IMR-90 (cell line): ENCODE measurements around the gene PRDM5. TPM values are rescaled to one million over a fixed set of nuclear protein-coding genes. Genes with fewer than 3 reads are reported as not detected.

Experiments
- ATAC-seq: fragments of 200-7000 bp; cut with Tn5 transposase; 2 replicates; pipeline ENCODE4 v1.9.1; 2020; ENCODE audit warnings: low read depth, mild to moderate bottlenecking, moderate library complexity
- BruUV-seq: library from RNA; stranded (reverse); fragments of 400-500 nt; replicated peaks from 2 replicates; lab custom pipeline; 2021; lab: Mats Ljungman, UMichigan
- CTCF ChIA-PET: fragments of 300-600 bp; formaldehyde crosslinking; extraction: SDS; loops from one replicate; lab custom pipeline; 2021; ENCODE audit warnings: antibody characterized with exemption; lab: Yijun Ruan, JAX
- POLR2A ChIA-PET: fragments of 300-600 bp; sonication (Branson Sonifier 250); formaldehyde crosslinking; loops from one replicate; lab custom pipeline; 2022; ENCODE audit warnings: antibody characterized with exemption; ENCODE audit not compliant: unreplicated experiment; lab: Charles Lee
- DNase-seq: peaks from one replicate; pipeline ENCODE4 v3.0.0; 2013
- H2AFZ ChIP-seq: replicated peaks from 2 replicates; pipeline ENCODE3; 2013; ENCODE audit warnings: low read length, mild to moderate bottlenecking; ENCODE audit not compliant: poor library complexity
- H2AK5ac ChIP-seq: 2 replicates; pipeline ENCODE4 v1.6.1; 2013; ENCODE audit warnings: low read depth, low read length, inconsistent platforms
- H2AK9ac ChIP-seq: replicated peaks from 2 replicates; pipeline ENCODE3; 2013; ENCODE audit warnings: mild to moderate bottlenecking, low read depth, low read length, moderate library complexity; ENCODE audit not compliant: poor library complexity
- H2BK120ac ChIP-seq: 2 replicates; pipeline ENCODE4 v1.6.1; 2013; ENCODE audit warnings: low read depth, low read length, inconsistent platforms
- H2BK15ac ChIP-seq: 3 replicates; pipeline ENCODE4 v1.6.1; 2013; ENCODE audit warnings: low read depth, low read length, inconsistent platforms
- H2BK20ac ChIP-seq: 2 replicates; pipeline ENCODE4 v1.6.1; 2013; ENCODE audit warnings: low read depth, mild to moderate bottlenecking, inconsistent platforms, low read length, moderate library complexity
- H2BK5ac ChIP-seq: 2 replicates; pipeline ENCODE4 v1.6.1; 2013; ENCODE audit warnings: mild to moderate bottlenecking, low read depth, low read length, inconsistent platforms; ENCODE audit not compliant: poor library complexity, severe bottlenecking
- H3K14ac ChIP-seq: replicated peaks from 2 replicates; pipeline ENCODE4 v1.6.1; 2013; ENCODE audit warnings: low read depth, low read length, inconsistent platforms
- H3K18ac ChIP-seq: 2 replicates; pipeline ENCODE4 v1.6.1; 2013; ENCODE audit warnings: low read depth, low read length, control low read depth
- H3K23ac ChIP-seq: 2 replicates; pipeline ENCODE4 v1.6.1; 2013; ENCODE audit warnings: low read depth, low read length, inconsistent platforms
- H3K27ac ChIP-seq: 2 replicates; pipeline ENCODE4 v1.5.1; 2013; ENCODE audit warnings: mild to moderate bottlenecking, control low read depth, low read length; ENCODE audit not compliant: insufficient read depth
- H3K27me3 ChIP-seq: 2 replicates; pipeline ENCODE4 v1.6.1; 2013; ENCODE audit warnings: low read length; ENCODE audit not compliant: control insufficient read depth, insufficient read depth
- H3K36me3 ChIP-seq: 2 replicates; pipeline ENCODE4 v1.6.1; 2013; ENCODE audit warnings: low read length, mixed read lengths; ENCODE audit not compliant: control insufficient read depth, insufficient read depth
- H3K4ac ChIP-seq: 2 replicates; pipeline ENCODE4 v1.6.1; 2013; ENCODE audit warnings: low read depth, low read length, inconsistent platforms
- H3K4me1 ChIP-seq: 2 replicates; pipeline ENCODE4 v1.6.1; 2013; ENCODE audit warnings: low read length, mixed read lengths; ENCODE audit not compliant: control insufficient read depth, insufficient read depth
- H3K4me2 ChIP-seq: 2 replicates; pipeline ENCODE4 v1.6.1; 2013; ENCODE audit warnings: low read depth, mild to moderate bottlenecking, control low read depth, low read length, moderate library complexity
- H3K4me3 ChIP-seq: 2 replicates; pipeline ENCODE4 v1.5.1; 2013; ENCODE audit warnings: low read depth, mild to moderate bottlenecking, control low read depth, low read length, moderate library complexity; ENCODE audit not compliant: insufficient read depth
- H3K56ac ChIP-seq: 2 replicates; pipeline ENCODE4 v1.6.1; 2013; ENCODE audit warnings: low read length, inconsistent platforms; ENCODE audit not compliant: insufficient read depth; ENCODE audit errors: extremely low read depth
- H3K79me1 ChIP-seq, 2 experiments: 2 replicates each; pipeline ENCODE4 v1.6.1; 2013; ENCODE audit warnings: low read length in 2 of 2, inconsistent platforms in 1 of 2, low read depth in 1 of 2
- H3K9ac ChIP-seq: 2 replicates; pipeline ENCODE4 v1.6.1; 2013; ENCODE audit warnings: low read depth, low read length, control low read depth
- H3K9me1 ChIP-seq: 2 replicates; pipeline ENCODE4 v1.6.1; 2013; ENCODE audit warnings: low read length, inconsistent platforms; ENCODE audit not compliant: insufficient read depth
- H3K9me3 ChIP-seq: 2 replicates; pipeline ENCODE4 v1.6.1; 2013; ENCODE audit warnings: low read length; ENCODE audit not compliant: control insufficient read depth, insufficient read depth
- H4K20me1 ChIP-seq: 2 replicates; pipeline ENCODE4 v1.6.1; 2013; ENCODE audit warnings: low read length, inconsistent platforms; ENCODE audit not compliant: insufficient read depth
- H4K5ac ChIP-seq: 2 replicates; pipeline ENCODE4 v1.6.1; 2013; ENCODE audit warnings: mild to moderate bottlenecking, low read depth, low read length, control low read depth
- H4K8ac ChIP-seq, 2 experiments: 2 replicates each; pipeline ENCODE4 v1.6.1; 2013; ENCODE audit warnings: low read depth in 2 of 2, low read length in 2 of 2, control low read depth in 1 of 2, inconsistent platforms in 1 of 2
- H4K91ac ChIP-seq: 2 replicates; pipeline ENCODE4 v1.6.1; 2013; ENCODE audit warnings: low read depth, low read length, inconsistent platforms; ENCODE audit not compliant: insufficient read depth
- CEBPB ChIP-seq: IDR thresholded peaks from 2 replicates; pipeline ENCODE4 v1.6.1; 2012; ENCODE audit warnings: low read depth, low read length, improper control_type of control experiment
- CHD1 ChIP-seq: IDR thresholded peaks from 2 replicates; pipeline ENCODE4 v1.6.1; 2012; ENCODE audit warnings: low read depth, low read length, improper control_type of control experiment
- ELK1 ChIP-seq: fragments of 150-350 bp; IDR thresholded peaks from 2 replicates; pipeline ENCODE4 v1.6.1; 2016; ENCODE audit warnings: low read depth, mild to moderate bottlenecking, low read length, moderate library complexity, borderline replicate concordance
- MAZ ChIP-seq: IDR thresholded peaks from 2 replicates; pipeline ENCODE4 v1.6.1; 2012; ENCODE audit warnings: low read depth, mild to moderate bottlenecking, low read length, improper control_type of control experiment, moderate library complexity, borderline replicate concordance
- MXI1 ChIP-seq: IDR thresholded peaks from 2 replicates; pipeline ENCODE4 v1.6.1; 2012; ENCODE audit warnings: low read depth, mild to moderate bottlenecking, low read length, moderate library complexity, borderline replicate concordance
- RCOR1 ChIP-seq: IDR thresholded peaks from 2 replicates; pipeline ENCODE4 v1.6.1; 2012; ENCODE audit warnings: mild to moderate bottlenecking, low read length, improper control_type of control experiment; ENCODE audit not compliant: insufficient replicate concordance
- SMC3 ChIP-seq: fragments of 150-350 bp; IDR thresholded peaks from 2 replicates; pipeline ENCODE4 v1.6.1; 2016; ENCODE audit warnings: low read depth, mild to moderate bottlenecking, antibody characterized with exemption, low read length, moderate library complexity
- WGBS, 2 experiments: methylation state at CpG; one replicate each; pipeline versions ENCODE4 v1.1.5 to v1.1.7; 2013; ENCODE audit warnings: missing lambda C conversion rate in 2 of 2; ENCODE audit not compliant: insufficient read length in 1 of 2; ENCODE audit errors: extremely low coverage in 2 of 2; 5-methylcytosine and 5-hydroxymethylcytosine counted together
- dilution Hi-C: fragments of 300-500 bp; cut with HindIII; formaldehyde crosslinking; loops from one replicate; pipeline ENCODE4 v1.14.3; 2018; ENCODE audit warnings: low sequenced_read_pairs; ENCODE audit not compliant: unreplicated experiment
- in situ Hi-C: fragments of 300-500 bp; cut with MboI; formaldehyde crosslinking; loops from 3 replicates; pipeline ENCODE4 v1.14.3; 2019; ENCODE audit warnings: low sequenced_read_pairs, inconsistent platforms, mixed read lengths
- intact Hi-C: fragments of 100-400 bp; cut with micrococcal nuclease; formaldehyde crosslinking; loops from 2 replicates; pipeline ENCODE4 v1.10.0; 2022
- polyA plus RNA-seq, 3 experiments: library from polyadenylated mRNA; depleted of rRNA; stranded (reverse); fragments of >200 nt; gene quantifications; 2 replicates each; pipeline ENCODE4 v1.2.3, GENCODE V29; 2012; ENCODE audit warnings: low replicate concordance in 1 of 3
- total RNA-seq: library from RNA; depleted of rRNA; stranded (reverse); fragments of >200 nt; gene quantifications from 2 replicates; pipeline ENCODE4 v1.2.3, GENCODE V29; 2012
- TF ChIP-seq, protein P1 (sequence below): conservative IDR thresholded peaks from 2 replicates; pipeline ENCODE4 v1.5.1; 2012; ENCODE audit warnings: mild to moderate bottlenecking, low read depth, low read length, improper control_type of control experiment
- TF ChIP-seq, protein P2 (sequence below): fragments of 150-350 bp; IDR thresholded peaks from 2 replicates; pipeline ENCODE4 v1.6.1; 2017; ENCODE audit warnings: mild to moderate bottlenecking, antibody characterized with exemption, low read length, low read depth

PRDM5 gene
- total and polyA plus RNA-seq, 2 of the 4 experiments (the other 2 are of a cell fraction) = 4.1 to 10.8 TPM

DNA sequence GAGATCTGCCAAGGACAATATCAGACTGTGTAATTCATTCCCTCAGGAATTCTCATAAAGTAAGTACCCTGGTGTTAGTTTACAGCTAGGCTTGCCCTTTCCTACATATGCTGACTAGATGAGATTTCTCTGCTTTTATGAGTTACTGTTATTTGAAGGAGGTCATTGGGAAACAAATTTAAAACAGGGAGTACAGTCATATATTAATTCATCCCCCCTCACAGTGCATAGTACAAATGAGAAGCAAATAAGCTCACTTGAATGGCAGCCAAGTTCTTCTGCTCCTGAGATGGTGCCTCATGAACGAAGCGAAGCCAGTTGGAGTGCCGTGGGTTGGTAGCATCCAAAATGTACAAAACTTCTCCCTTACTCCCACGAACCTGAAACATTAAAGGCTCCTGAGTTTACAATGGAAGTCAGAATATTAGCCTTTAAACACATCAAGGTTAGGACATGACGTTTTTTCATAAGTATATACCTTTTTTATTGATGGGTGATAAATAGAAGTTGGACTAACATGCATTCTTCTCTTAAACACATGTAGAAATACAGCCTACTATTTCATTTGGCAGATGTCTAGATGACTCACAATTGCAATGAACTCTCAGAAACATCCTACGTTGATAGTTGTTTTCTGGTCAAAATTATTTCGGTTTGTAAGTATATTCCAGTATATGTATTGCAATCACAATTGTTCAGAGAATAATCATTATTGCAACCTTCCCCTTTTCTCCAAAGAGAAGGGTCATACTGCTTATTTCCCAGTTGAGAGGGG is 69.2 kb downstream of the PRDM5 start:
- Histone ChIP-seq H3K56ac (no peak overlapping the region), H3K4me2 (no peak overlapping the region), H3K36me3 (no peaks in the 10 kb centered on the region), H2BK120ac (no peak overlapping the region), H3K27me3 (no peaks in the 10 kb centered on the region), H3K4me3 (no peak overlapping the region), H3K14ac (no peak overlapping the region), H2BK15ac (no peak overlapping the region), H3K79me1 (no peaks in the 10 kb centered on the region; a peak in 1 of 4 replicates), H3K4ac (no peak overlapping the region), H3K27ac (no peak overlapping the region), H2AK5ac (no peak overlapping the region), H2AFZ (no peak overlapping the region), H2BK20ac (peak overlapping the region; percentile 55; the same call in 1 of the 2 replicates), H3K9me1 (no peaks in the 10 kb centered on the region; the same call in 1 of the 2 replicates), H3K4me1 (peaks cover 8% of the 10 kb centered on the region), H2BK5ac (no peak overlapping the region), H3K9me3 (no peaks in the 10 kb centered on the region), H4K20me1 (no peaks in the 10 kb centered on the region), H4K8ac (no peak overlapping the region), H3K18ac (no peak overlapping the region), H4K91ac (no peak overlapping the region), H4K5ac (no peak overlapping the region), H3K9ac (no peak overlapping the region), H2AK9ac (no peak overlapping the region), H3K23ac (no peak overlapping the region)
- no CpG with 5 or more reads among the region's 7 CpGs for WGBS, 2 experiments
- peak; percentile 67 for DNase-seq
- intact Hi-C loops = no loop called here
- dilution Hi-C loops = no loop called here
- BruUV-seq = no TSS peak
- TF ChIP-seq ELK1 (no peak), RCOR1 (no peak), MXI1 (no peak), MAZ (no peak), CEBPB (0 out of 2 replicates have a peak, but pooled peaks have one; percentile 6), SMC3 (no peak), CHD1 (no peak)
- TF ChIP-seq, protein P1, sequence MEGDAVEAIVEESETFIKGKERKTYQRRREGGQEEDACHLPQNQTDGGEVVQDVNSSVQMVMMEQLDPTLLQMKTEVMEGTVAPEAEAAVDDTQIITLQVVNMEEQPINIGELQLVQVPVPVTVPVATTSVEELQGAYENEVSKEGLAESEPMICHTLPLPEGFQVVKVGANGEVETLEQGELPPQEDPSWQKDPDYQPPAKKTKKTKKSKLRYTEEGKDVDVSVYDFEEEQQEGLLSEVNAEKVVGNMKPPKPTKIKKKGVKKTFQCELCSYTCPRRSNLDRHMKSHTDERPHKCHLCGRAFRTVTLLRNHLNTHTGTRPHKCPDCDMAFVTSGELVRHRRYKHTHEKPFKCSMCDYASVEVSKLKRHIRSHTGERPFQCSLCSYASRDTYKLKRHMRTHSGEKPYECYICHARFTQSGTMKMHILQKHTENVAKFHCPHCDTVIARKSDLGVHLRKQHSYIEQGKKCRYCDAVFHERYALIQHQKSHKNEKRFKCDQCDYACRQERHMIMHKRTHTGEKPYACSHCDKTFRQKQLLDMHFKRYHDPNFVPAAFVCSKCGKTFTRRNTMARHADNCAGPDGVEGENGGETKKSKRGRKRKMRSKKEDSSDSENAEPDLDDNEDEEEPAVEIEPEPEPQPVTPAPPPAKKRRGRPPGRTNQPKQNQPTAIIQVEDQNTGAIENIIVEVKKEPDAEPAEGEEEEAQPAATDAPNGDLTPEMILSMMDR = no peak
- TF ChIP-seq, protein P2, sequence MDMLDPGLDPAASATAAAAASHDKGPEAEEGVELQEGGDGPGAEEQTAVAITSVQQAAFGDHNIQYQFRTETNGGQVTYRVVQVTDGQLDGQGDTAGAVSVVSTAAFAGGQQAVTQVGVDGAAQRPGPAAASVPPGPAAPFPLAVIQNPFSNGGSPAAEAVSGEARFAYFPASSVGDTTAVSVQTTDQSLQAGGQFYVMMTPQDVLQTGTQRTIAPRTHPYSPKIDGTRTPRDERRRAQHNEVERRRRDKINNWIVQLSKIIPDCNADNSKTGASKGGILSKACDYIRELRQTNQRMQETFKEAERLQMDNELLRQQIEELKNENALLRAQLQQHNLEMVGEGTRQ = no peak
- in situ Hi-C loops = no loop called here
- ChIA-PET CTCF (no interaction called here), POLR2A (no interaction called here)
- ATAC-seq = no peak
